GM10847 (cell line): ENCODE data around the gene PRKD2.

ENCODE experiments used
- POLR2A ChIP-seq: IDR thresholded peaks from 2 replicates; pipeline ENCODE4 v1.6.1; 2011; ENCODE audit not compliant: insufficient read length; ENCODE audit errors: extremely low read depth

PRKD2 gene

GRCh38 chr19:46646402-46646801 lies 70.5 kb downstream of the PRKD2 start:
- TF ChIP-seq POLR2A: no peak

GRCh38 chr19:46644720-46645119 lies 72.2 kb downstream of the PRKD2 start:
- TF ChIP-seq POLR2A: no peak

DNA sequence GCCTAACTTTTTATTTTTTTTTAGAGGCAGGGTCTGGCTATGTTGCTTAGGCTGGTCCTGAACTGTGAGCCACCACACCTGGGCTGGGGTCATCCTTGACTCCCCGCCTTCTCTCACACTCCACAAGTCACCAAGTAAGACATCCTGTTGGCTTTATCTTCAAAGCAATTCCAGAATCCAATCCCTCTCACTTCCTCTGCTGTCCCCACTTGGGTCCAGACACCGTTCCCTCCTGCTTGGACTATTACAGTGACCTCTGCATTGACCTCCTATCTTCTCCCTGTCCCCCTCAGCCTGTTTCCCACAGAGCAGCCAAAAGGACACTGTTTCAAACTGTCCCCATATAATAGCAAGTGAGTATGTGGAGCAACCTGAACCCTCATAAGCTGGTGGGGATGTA lies 76.3 kb downstream of the PRKD2 start:
- TF ChIP-seq POLR2A: no peak

GRCh38 chr19:46639358-46640182 lies 77.3 kb downstream of the PRKD2 start:
- no peak for TF ChIP-seq POLR2A

- TF ChIP-seq POLR2A: no peak
Measured at GRCh38 chr19:46637224-46637623, 79.7 kb downstream of the PRKD2 start.

DNA sequence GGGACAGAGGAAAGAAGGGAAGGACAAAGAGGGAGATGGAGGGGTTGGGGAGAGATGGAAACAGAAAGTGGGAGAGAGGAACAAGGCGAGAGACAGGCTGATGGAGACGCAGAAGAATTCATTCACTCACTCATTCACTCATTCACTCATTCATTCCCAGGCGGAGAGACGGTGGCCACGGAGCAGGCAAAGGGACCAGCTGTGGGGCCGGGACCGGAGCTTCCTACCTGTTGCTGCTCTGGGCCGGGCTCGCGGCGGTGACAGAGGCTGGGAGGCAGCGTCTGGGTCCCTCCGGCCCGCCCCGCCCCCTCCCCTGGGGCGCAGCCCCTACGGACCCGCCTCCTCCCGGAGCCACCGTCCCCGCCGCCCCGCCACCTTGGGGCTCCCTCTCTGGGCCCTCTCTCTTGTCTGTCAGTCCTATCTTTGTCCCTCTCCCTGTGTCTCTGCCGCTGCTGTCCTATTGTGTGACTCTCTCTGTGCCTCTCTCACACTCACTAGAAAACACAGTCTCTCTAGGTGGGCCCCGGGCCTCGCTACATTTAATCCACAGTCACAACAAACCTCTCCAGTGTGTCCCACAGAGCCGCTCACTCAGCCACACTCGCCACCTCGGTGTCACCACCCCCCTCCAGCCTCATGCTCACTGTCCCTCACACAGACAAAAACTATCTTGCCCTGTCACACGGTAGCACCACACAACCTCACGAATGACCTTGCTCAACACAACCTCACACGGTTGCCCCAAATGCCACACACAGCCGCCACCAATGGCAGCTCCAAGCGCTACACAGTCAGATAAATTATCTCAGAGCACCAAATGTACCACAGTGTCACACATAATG lies 80.8 kb downstream of the PRKD2 start, which contains the start of gene GNG8:
TSS of gene GNG8 (minus strand) at position 283 of the 842 bp plus-strand sequence. CDS start 1,520 bp downstream, outside the sequence.
- TF ChIP-seq POLR2A: no peak

GRCh38 chr19:46634656-46635218 lies 82.2 kb downstream of the PRKD2 start:
- TF ChIP-seq POLR2A: no peak

GRCh38 chr19:46634045-46634655 lies 82.8 kb downstream of the PRKD2 start:
- no peak for TF ChIP-seq POLR2A

DNA sequence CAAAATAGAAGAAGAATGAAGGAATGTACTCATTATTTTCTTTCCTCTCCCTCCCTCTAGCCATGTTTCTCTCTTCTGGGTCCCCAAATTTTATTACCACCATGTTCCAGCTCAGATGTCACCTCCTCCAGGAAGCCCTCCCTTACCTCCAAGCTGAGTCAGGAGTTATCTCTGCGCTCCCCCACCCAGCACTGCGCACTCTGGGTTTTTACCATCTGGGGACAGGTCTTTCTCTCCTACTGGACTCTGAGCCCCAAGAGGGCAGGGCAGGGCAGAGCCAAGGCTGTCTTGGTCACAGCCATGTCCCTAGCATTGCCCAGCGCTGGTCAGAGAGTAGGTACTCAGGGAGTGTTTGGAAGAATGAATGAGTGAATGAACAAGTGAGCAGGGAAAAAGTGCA lies 83.8 kb downstream of the PRKD2 start:
- no peak for TF ChIP-seq POLR2A

GRCh38 chr19:46631481-46631880 lies 85.4 kb downstream of the PRKD2 start:
- TF ChIP-seq POLR2A: no peak

DNA sequence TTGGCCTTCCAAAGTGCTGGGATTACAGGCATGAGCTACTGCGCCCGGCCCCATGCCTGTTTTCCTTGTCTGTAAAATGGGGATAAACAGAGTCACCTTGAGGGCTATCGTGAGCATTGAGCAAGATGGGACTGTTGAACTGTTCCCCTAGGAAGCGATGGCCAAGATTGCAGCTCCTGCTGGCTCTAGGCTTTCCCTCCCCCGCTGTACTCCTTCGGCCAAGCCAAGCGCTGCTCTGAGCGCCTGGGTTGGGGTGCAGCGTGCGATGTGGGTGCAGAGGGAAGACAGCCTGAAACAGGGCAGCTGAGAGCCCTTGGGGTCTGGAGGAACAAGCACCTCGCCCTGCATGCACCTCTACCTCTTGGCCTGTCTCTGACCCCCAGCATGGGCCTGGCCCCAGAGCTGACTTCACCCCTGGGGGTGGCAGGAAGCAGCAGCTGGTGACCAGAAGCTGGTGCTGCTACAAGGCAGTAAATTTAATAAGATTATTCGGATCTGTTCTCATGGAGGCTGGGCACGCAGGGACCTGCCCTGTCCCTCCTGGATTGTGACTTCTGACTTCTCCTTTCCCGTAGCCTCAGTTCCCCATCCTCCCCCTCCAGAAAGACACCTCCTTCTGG lies 86.2 kb downstream of the PRKD2 start:
- no peak for TF ChIP-seq POLR2A

GRCh38 chr19:46629546-46630025 lies 87.3 kb downstream of the PRKD2 start:
- no peak for TF ChIP-seq POLR2A

GRCh38 chr19:46626446-46626845 lies 90.5 kb downstream of the PRKD2 start:
- no peak for TF ChIP-seq POLR2A

GRCh38 chr19:46625731-46626130 lies 91.2 kb downstream of the PRKD2 start:
- no peak for TF ChIP-seq POLR2A
